ENCODE results near the gene TRAT1.

The TRAT1 gene

DNA sequence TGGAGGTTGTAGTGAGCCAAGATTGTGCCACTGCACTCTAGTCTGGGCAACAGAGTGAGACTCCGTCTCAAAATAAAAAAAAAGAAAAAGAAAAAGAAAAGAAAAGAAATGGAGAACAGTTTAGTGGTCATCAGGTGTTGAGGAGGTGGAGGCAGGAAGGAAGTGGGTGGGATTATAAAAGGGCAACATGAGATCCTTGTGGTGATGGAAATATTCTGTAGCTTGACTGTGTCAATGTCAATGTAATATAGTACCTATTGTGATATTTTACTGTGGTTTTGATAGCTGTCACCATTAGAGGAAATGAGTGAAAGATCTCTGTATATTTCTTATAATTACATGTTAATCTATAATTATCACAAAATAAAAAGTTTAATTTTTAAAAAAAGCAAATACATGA is 60.8 kb downstream of the TRAT1 start:
- Histone ChIP-seq H3K4me3 (ENCODE audit: low read depth, low read length) (no peak overlapping the region), H3K9ac (no peak overlapping the region), H3K4me2 (ENCODE audit: low read length) (no peak overlapping the region), H3K9me3 (ENCODE audit: control insufficient read depth, low read length) (no peaks in the 10 kb centered on the region), H3K36me3 (ENCODE audit: control insufficient read depth, insufficient read depth, low read length) (no peaks in the 10 kb centered on the region), H3K4me1 (no peaks in the 10 kb centered on the region), H2AFZ (no peak overlapping the region), H3K79me2 (no peaks in the 10 kb centered on the region), H3K27me3 (ENCODE audit: control insufficient read depth, insufficient read depth, low read length) (no peaks in the 10 kb centered on the region), H3K27ac (no peak overlapping the region)
- TF ChIP-seq, protein P1, sequence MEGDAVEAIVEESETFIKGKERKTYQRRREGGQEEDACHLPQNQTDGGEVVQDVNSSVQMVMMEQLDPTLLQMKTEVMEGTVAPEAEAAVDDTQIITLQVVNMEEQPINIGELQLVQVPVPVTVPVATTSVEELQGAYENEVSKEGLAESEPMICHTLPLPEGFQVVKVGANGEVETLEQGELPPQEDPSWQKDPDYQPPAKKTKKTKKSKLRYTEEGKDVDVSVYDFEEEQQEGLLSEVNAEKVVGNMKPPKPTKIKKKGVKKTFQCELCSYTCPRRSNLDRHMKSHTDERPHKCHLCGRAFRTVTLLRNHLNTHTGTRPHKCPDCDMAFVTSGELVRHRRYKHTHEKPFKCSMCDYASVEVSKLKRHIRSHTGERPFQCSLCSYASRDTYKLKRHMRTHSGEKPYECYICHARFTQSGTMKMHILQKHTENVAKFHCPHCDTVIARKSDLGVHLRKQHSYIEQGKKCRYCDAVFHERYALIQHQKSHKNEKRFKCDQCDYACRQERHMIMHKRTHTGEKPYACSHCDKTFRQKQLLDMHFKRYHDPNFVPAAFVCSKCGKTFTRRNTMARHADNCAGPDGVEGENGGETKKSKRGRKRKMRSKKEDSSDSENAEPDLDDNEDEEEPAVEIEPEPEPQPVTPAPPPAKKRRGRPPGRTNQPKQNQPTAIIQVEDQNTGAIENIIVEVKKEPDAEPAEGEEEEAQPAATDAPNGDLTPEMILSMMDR (IDR thresholded peaks at IDR 0.05), result no peak

- no peaks in the 10 kb centered on the region for H3K27me3 ChIP-seq (ENCODE audit: control insufficient read depth, insufficient read depth, low read length)
- H3K9me3 ChIP-seq (ENCODE audit: control insufficient read depth, low read length), result no peaks in the 10 kb centered on the region
- TF ChIP-seq, protein P1 (IDR thresholded peaks at IDR 0.05), result no peak
Observed at GRCh38 chr3:108887121-108887520, 64.5 kb downstream of the TRAT1 start.

GRCh38 chr3:108887777-108888176 is 65.2 kb downstream of the TRAT1 start:
- H3K27ac ChIP-seq, result no peak overlapping the region
- no peak overlapping the region for H3K4me3 ChIP-seq (ENCODE audit: low read depth, low read length)
- no peak overlapping the region for H3K9ac ChIP-seq
- no peak overlapping the region for H2AFZ ChIP-seq
- no peaks in the 10 kb centered on the region for H3K27me3 ChIP-seq (ENCODE audit: control insufficient read depth, insufficient read depth, low read length)
- no peaks in the 10 kb centered on the region for H3K9me3 ChIP-seq (ENCODE audit: control insufficient read depth, low read length)
- H3K36me3 ChIP-seq (ENCODE audit: control insufficient read depth, insufficient read depth, low read length), result no peaks in the 10 kb centered on the region
- TF ChIP-seq, protein P1 (IDR thresholded peaks at IDR 0.05), result no peak
- no peak overlapping the region for H3K4me2 ChIP-seq (ENCODE audit: low read length)
- H3K79me2 ChIP-seq, result no peaks in the 10 kb centered on the region
- no peaks in the 10 kb centered on the region for H3K4me1 ChIP-seq

More at GRCh38 chr3:108887121-108887520, 64.5 kb downstream of the TRAT1 start:
- no peak overlapping the region for H3K4me2 ChIP-seq (ENCODE audit: low read length)
- no peaks in the 10 kb centered on the region for H3K4me1 ChIP-seq
- no peaks in the 10 kb centered on the region for H3K79me2 ChIP-seq
- no peak overlapping the region for H3K27ac ChIP-seq
- H3K4me3 ChIP-seq (ENCODE audit: low read depth, low read length), result no peak overlapping the region
- H3K36me3 ChIP-seq (ENCODE audit: control insufficient read depth, insufficient read depth, low read length), result no peaks in the 10 kb centered on the region
- H2AFZ ChIP-seq, result no peak overlapping the region
- H3K9ac ChIP-seq, result no peak overlapping the region

- H2AFZ ChIP-seq, result no peak overlapping the region
- H3K4me2 ChIP-seq (ENCODE audit: low read length), result no peak overlapping the region
- H3K9ac ChIP-seq, result no peak overlapping the region
- H3K4me1 ChIP-seq, result no peaks in the 10 kb centered on the region
- no peaks in the 10 kb centered on the region for H3K9me3 ChIP-seq (ENCODE audit: control insufficient read depth, low read length)
- H3K27ac ChIP-seq, result no peak overlapping the region
- H3K27me3 ChIP-seq (ENCODE audit: control insufficient read depth, insufficient read depth, low read length), result no peaks in the 10 kb centered on the region
- no peak overlapping the region for H3K4me3 ChIP-seq (ENCODE audit: low read depth, low read length)
- TF ChIP-seq, protein P1 (IDR thresholded peaks at IDR 0.05), result no peak
- no peaks in the 10 kb centered on the region for H3K36me3 ChIP-seq (ENCODE audit: control insufficient read depth, insufficient read depth, low read length)
- H3K79me2 ChIP-seq, result no peaks in the 10 kb centered on the region
Observed at GRCh38 chr3:108891833-108892232, 69.2 kb downstream of the TRAT1 start.

GRCh38 chr3:108894981-108895380 is 72.4 kb downstream of the TRAT1 start:
- Histone ChIP-seq H3K9ac (no peak overlapping the region), H3K4me2 (ENCODE audit: low read length) (no peak overlapping the region), H2AFZ (no peak overlapping the region), H3K4me1 (no peaks in the 10 kb centered on the region), H3K4me3 (ENCODE audit: low read depth, low read length) (no peak overlapping the region), H3K79me2 (no peaks in the 10 kb centered on the region), H3K27me3 (ENCODE audit: control insufficient read depth, insufficient read depth, low read length) (no peaks in the 10 kb centered on the region), H3K27ac (no peak overlapping the region), H3K36me3 (ENCODE audit: control insufficient read depth, insufficient read depth, low read length) (no peaks in the 10 kb centered on the region), H3K9me3 (ENCODE audit: control insufficient read depth, low read length) (no peaks in the 10 kb centered on the region)
- TF ChIP-seq, protein P1 (IDR thresholded peaks at IDR 0.05), result no peak
